Upper lobe of left lung (tissue), 6 donors: ENCODE measurements around the gene ITFG2. TPM values are rescaled to one million over a fixed set of nuclear protein-coding genes. Genes with fewer than 3 reads are reported as not detected.
A peak's percentile ranks its signal among the peaks of the same experiment; 100 is the strongest.
"Not testable (repeated sequence)": the region's sequence is repeated elsewhere in the genome, so short reads cannot be mapped to it uniquely, and the experiment has no call there.

ENCODE experiments used
- ATAC-seq, 2 donors: fragments of 200-7000 bp; cut with Tn5 transposase; one replicate each; pipeline ENCODE4 v1.9.1; 2022; ENCODE audit warnings: mild to moderate bottlenecking in 2 of 2, moderate library complexity in 2 of 2; ENCODE audit not compliant: low FRiP score in 2 of 2
- DNase-seq, 2 donors: peaks; one replicate each; pipeline ENCODE4 v3.0.0-alpha.2; 2019 to 2020
- H3K27ac ChIP-seq, 4 donors: fragments of 200-600 bp; sonication (generic); one replicate each; pipeline ENCODE4 v1.5.1; 2016 to 2019
- H3K27me3 ChIP-seq, 4 donors: fragments of 200-600 bp; sonication (generic); one replicate each; pipeline ENCODE4 v1.5.1; 2017 to 2019
- H3K36me3 ChIP-seq, 4 donors: fragments of 200-600 bp; sonication (generic); one replicate each; pipeline ENCODE4 v1.5.1; 2016 to 2019
- H3K4me1 ChIP-seq, 4 donors: fragments of 200-600 bp; sonication (generic); one replicate each; pipeline ENCODE4 v1.5.1; 2018 to 2019
- H3K4me3 ChIP-seq, 4 donors: fragments of 200-600 bp; sonication (generic); one replicate each; pipeline ENCODE4 v1.5.1; 2017 to 2019; ENCODE audit warnings: mild to moderate bottlenecking in 2 of 4, moderate library complexity in 1 of 4
- H3K9me3 ChIP-seq, 4 donors: fragments of 200-600 bp; sonication (generic); one replicate each; pipeline ENCODE4 v1.5.1; 2018 to 2019
- CTCF ChIP-seq, 6 experiments: fragments of 450-650 bp in 4 of 6; fragments of 200-600 bp in 2 of 6; sonication (generic) in 2 of 6; IDR thresholded peaks; one replicate each; pipeline ENCODE4 v1.5.1; 2016 to 2019; ENCODE audit warnings: antibody characterized with exemption in 6 of 6
- EP300 ChIP-seq, 4 donors: sonication (generic); formaldehyde crosslinking; IDR thresholded peaks; one replicate each; pipeline ENCODE4 v1.5.1; 2017; ENCODE audit warnings: antibody characterized with exemption in 4 of 4, control low read depth in 2 of 4
- POLR2A ChIP-seq, 4 donors: fragments of 450-650 bp; IDR thresholded peaks; one replicate each; pipeline ENCODE4 v1.5.1; 2016 to 2017; ENCODE audit warnings: antibody characterized with exemption in 4 of 4, mild to moderate bottlenecking in 2 of 4
- POLR2AphosphoS5 ChIP-seq, 2 donors: sonication (generic); formaldehyde crosslinking; IDR thresholded peaks; one replicate each; pipeline ENCODE4 v1.5.1; 2017; ENCODE audit warnings: antibody characterized with exemption in 2 of 2
- WGBS, 2 donors: methylation state at CpG; one replicate each; pipeline ENCODE4 v1.1.5; 2017 to 2018; 5-methylcytosine and 5-hydroxymethylcytosine counted together
- total RNA-seq, 6 donors: library from RNA; depleted of rRNA in 4 of 6; stranded (reverse); fragments of >200 nt in 4 of 6; gene quantifications; one replicate each; pipeline versions ENCODE4 v1.1.0 to v1.2.1, GENCODE V29; 2016 to 2021
- donor health status: DM: no; HTN: no; CAD: no; lungs with moderate emphysema.
- donor health status: DM: no; HTN: yes; CAD: no; lungs with severe emphysema.

The ITFG2 gene
- total RNA-seq, 6 donors from 2014 or later = 34.0 to 388 (median 41.0) TPM

DNA sequence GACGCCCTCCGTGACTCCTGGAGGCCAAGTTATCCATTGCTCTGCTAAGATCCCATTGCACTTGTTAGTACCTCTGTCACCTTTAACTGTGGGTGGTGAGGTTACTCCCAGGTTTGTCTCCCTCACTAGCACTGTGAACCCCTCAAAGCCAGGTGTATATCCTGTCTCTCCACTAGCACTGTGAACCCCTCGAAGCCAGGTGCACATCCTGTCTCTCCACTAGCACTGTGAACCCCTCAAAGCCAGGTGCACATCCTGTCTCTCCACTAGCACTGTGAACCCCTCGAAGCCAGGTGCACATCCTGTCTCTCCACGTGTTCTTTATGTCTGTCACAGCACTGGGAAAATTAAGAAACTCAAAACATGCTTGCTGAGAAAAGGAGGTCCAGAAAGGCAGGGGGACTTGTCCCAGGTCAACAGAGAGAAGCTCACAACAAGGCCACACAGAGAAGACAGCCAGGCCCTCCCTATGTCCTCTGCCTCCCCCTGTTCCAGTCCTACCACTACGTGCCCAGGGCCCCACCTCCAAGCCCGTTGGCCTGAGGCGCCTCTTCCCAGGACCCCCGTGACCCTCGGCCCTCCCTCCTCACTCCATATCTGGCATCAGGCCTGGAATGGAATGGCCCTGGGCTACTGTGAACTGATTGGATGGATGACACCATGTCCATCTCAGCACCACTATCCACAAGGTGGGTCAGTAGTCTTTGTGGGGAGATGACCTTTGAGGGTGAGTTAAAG lies 44.1 kb upstream of the ITFG2 start:
- H3K36me3 ChIP-seq = no peaks in the 10 kb centered on the region
- no peak for TF ChIP-seq POLR2A (IDR thresholded peaks at IDR 0.05)
- TF ChIP-seq EP300 (IDR thresholded peaks at IDR 0.05) = no peak
- TF ChIP-seq CTCF (IDR thresholded peaks at IDR 0.05) = no peak
- TF ChIP-seq POLR2AphosphoS5 (IDR thresholded peaks at IDR 0.05) = no peak
- no peaks in the 10 kb centered on the region for H3K9me3 ChIP-seq
- DNase-seq = no peak
- H3K4me3 ChIP-seq = no peak overlapping the region
- H3K27ac ChIP-seq = no peak overlapping the region
- peaks cover 0 to 4% (median 0%) of the 10 kb centered on the region in 4 donors for H3K4me1 ChIP-seq
- WGBS, 2 donors = 74 to 77% methylated on average over 5 to 10 of the region's 10 CpGs
- ATAC-seq = peak; percentile 42 to 62
- H3K27me3 ChIP-seq = no peaks in the 10 kb centered on the region

DNA sequence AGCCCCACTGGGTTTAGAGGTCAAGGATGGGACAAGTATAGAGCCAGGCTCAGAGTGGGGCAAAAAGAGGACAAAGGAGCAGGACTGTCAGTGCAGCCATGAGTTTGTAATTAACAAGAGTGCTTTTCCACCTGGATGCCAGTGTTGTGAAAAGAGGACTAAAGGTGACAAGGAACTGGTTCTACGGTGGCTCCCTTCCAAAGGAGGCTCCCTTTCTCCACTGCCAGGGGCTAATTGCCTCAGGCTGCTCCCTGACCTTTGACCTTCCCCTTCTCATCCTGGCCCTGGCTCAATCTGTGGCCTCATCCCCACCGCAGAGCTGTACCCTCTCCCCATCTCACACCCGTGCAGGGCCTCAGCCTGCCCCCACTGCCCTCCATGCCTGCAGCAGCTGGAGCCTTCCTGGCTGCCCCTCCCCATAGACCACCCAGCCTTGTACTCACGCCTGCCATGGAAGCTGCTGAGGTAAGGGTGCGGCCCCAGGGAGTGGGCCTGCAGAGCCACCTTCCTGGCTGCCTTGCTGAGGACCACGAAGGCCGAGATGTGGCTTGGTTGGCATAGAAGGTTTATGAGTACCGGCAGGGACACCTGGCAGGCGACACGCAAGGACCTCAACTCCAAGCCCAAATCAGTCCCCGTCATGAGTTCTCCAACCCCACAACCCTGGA lies 42.5 kb upstream of the ITFG2 start:
- H3K4me3 ChIP-seq = no peak overlapping the region
- no peak for TF ChIP-seq CTCF (IDR thresholded peaks at IDR 0.05)
- no peak for TF ChIP-seq POLR2AphosphoS5 (IDR thresholded peaks at IDR 0.05)
- TF ChIP-seq EP300 (IDR thresholded peaks at IDR 0.05) = no peak
- no peak for TF ChIP-seq POLR2A (IDR thresholded peaks at IDR 0.05)
- no peaks in the 10 kb centered on the region for H3K4me1 ChIP-seq
- DNase-seq (peak in 1 of 2 donors; percentile 31), ATAC-seq (no peak)
- 79 to 89% methylated on average over 4 to 11 of the region's 11 CpGs for WGBS, 2 donors
- H3K36me3 ChIP-seq = no peaks in the 10 kb centered on the region
- H3K27ac ChIP-seq = no peak overlapping the region
- no peaks in the 10 kb centered on the region for H3K9me3 ChIP-seq
- H3K27me3 ChIP-seq = no peaks in the 10 kb centered on the region

GRCh38 chr12:2770544-2770943 lies 41.9 kb upstream of the ITFG2 start:
- H3K4me1 ChIP-seq, H3K27ac ChIP-seq, ATAC-seq, H3K27me3 ChIP-seq, H3K9me3 ChIP-seq, H3K4me3 ChIP-seq, DNase-seq, H3K36me3 ChIP-seq: not testable (repeated sequence)
- 95 to 96% methylated on average over 3 of the region's 3 CpGs for whole genome bisulfite sequencing, 2 donors

DNA sequence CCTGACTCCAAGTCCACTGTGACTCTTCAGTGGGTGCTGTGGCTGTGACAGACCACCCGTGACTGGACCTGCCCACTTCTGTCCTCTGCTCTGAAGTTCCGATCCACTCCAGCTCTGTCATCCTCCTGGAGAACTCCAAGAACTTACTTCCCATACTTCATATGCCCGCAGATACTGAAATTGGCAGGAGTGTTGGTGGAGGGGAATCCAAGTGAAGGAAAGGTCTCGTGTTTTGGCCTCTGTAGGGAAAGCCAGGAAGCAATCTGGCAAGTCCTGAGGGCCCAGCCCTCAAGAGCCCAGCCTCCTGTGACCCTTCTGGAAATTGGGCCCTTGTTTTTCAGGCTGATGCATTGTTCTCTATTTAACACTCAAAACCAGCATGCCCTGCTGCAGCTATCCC lies 40.1 kb upstream of the ITFG2 start:
- DNase-seq (no peak), ATAC-seq (no peak)
- Histone ChIP-seq H3K36me3 (no peaks in the 10 kb centered on the region), H3K9me3 (no peaks in the 10 kb centered on the region), H3K27ac (no peak overlapping the region), H3K4me1 (no peaks in the 10 kb centered on the region), H3K4me3 (no peak overlapping the region), H3K27me3 (no peaks in the 10 kb centered on the region)
- TF ChIP-seq EP300 (IDR thresholded peaks at IDR 0.05) (no peak), POLR2A (IDR thresholded peaks at IDR 0.05) (no peak)
- 66 to 86% methylated on average over 4 of the region's 4 CpGs for WGBS, 2 donors

DNA sequence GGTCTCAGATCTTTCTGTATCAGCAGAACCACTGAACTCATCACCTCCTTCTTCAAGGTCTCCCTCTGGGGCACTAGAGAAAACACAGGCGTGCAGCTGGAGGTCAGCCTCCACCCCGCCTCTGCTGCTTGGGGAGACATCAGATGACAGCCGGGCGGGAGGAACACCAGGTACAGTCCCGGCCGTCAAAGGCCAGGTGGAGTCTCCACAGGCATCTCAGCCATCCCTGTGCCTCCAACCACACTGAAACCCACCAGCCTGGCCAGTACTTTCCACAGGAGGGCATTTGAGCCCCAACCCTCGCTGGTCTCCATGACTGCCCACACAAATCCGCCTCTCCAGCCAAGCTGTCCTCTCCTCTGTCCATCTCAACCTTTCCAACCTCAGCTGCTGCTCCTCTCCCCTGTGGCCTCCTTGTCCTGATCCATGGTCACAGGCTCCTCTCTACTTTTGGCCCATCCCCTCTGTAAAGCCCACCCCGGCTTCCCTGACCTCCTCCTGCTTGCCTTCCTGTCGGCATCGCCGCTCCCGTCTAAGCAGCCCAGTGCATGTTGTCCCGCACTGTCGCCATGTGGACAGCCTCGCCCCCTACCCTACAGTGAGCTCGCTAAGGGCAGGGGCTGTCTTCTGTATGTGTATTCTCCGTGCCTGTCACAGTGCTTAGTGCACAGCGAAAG lies 39.1 kb upstream of the ITFG2 start:
- Histone ChIP-seq H3K4me1 (no peaks in the 10 kb centered on the region), H3K27me3 (no peaks in the 10 kb centered on the region), H3K4me3 (no peak overlapping the region), H3K36me3 (no peaks in the 10 kb centered on the region), H3K9me3 (no peaks in the 10 kb centered on the region), H3K27ac (no peak overlapping the region)
- 79 to 84% methylated on average over 19 of the region's 19 CpGs for WGBS, 2 donors
- DNase-seq (peak in 1 of 2 donors; percentile 27), ATAC-seq (no peak)
- no peak for TF ChIP-seq EP300 (IDR thresholded peaks at IDR 0.05)
- TF ChIP-seq POLR2AphosphoS5 (IDR thresholded peaks at IDR 0.05) = no peak
- TF ChIP-seq CTCF (IDR thresholded peaks at IDR 0.05) = no peak
- no peak for TF ChIP-seq POLR2A (IDR thresholded peaks at IDR 0.05)
